CD1c-positive myeloid dendritic cell (primary cell): ENCODE data around the gene CACNA1B.
"Not testable (repeated sequence)": the region's sequence is repeated elsewhere in the genome, so short reads cannot be mapped to it uniquely, and the experiment has no call there.

Experiments
- DNase-seq: peaks from one replicate; pipeline ENCODE4 v3.0.0-alpha.2; 2016; ENCODE audit errors: extremely low spot score

CACNA1B gene

GRCh38 chr9:138015021-138015829 lies 137.6 kb downstream of the CACNA1B start:
- DNase-seq, result no peak

GRCh38 chr9:138016406-138017187 lies 139.0 kb downstream of the CACNA1B start:
- DNase-seq, result no peak

DNA sequence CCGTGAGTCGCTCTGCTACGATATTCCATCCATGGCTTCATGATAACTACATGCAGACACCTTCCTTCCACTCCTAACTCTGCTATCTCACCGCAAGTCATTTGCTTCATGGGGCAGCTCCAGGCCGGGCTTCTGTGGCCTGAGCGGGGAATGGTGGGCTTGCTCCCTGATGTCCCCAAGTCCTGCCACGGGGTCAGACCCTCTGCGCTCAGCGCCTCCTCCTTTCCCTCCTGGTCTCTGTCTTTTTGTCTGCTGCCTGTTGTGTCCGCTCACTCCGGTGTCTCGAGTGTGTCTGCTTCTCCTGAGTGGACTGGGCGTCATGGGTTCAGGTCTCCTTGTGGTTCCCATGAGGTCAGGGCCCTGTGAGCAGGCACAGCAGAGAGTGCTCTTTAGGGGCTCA lies 139.6 kb downstream of the CACNA1B start:
- DNase-seq, result no peak

DNA sequence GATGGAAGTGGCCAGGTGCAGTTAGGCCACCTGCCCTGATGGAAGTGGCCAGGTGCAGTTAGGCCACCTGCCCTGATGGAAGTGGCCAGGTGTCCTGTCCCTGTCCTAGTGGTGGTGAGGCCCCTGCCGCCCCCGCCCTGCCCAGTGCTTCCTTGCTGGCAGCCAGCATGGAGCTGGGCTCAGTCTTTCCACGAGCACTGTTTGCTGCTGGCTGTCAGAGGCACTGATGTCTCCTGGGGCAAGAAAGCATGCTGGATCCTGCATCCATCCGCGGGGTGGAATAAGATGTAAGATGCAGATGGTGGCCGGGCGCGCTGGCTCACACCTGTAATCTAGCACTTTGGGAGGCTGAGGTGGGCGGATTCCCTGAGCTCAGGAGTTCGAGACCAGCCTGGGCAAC lies 141.9 kb downstream of the CACNA1B start:
- DNase-seq, result not testable (repeated sequence)

DNA sequence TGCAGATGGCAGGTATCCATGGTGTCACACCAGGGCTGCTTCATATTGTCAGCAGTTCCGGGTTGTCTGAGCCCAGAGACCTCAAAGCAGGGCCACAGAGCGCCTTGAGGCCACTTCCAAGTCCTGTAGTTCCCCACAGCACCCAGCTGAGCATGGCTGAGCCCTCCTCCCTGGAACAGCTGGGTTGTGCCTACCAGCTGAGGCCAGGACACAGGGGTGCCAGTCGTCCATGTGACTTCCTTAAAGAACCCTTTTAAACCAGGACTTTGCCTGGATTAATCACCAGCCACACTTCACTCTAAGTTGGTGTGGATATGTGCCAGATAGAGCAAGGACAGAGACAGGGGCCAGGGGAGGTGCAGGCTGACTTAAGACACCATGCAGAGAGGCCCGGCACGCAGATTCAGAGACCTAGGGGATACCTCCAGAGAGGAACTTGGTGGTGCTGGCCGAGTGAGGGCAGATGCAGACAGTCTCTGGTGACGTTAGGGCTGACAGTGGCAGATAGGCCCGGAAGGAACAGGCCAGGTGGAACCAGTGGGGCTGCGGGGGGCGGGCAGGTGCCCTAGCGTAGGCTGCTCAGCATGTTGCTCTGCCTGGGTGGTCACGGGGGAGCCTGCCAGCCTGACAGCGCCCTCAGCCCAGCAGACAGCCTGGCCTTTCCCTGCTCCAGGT lies 142.7 kb downstream of the CACNA1B start:
- no peak for DNase-seq

DNA sequence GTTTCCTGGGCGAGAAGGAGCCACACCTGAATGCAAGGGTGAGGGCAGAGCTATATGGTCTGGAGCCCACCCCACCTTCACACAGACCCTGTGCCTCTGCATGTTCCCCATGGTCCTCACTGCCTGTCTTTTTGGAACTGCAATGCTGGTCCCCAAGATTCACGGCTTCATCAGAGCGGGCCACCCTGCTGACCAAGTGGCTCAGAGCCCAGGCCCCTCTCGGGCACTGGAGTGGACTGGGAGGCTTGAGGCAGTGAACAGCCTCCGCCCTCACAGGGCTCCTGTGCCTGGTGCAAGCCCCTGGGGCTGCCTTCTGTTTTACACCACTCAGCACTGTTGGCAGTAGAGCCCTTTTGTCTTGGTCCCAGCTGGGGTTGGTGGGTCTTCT lies 143.2 kb downstream of the CACNA1B start:
- no peak for DNase-seq

GRCh38 chr9:138021251-138022056 lies 143.9 kb downstream of the CACNA1B start:
- no peak for DNase-seq

DNA sequence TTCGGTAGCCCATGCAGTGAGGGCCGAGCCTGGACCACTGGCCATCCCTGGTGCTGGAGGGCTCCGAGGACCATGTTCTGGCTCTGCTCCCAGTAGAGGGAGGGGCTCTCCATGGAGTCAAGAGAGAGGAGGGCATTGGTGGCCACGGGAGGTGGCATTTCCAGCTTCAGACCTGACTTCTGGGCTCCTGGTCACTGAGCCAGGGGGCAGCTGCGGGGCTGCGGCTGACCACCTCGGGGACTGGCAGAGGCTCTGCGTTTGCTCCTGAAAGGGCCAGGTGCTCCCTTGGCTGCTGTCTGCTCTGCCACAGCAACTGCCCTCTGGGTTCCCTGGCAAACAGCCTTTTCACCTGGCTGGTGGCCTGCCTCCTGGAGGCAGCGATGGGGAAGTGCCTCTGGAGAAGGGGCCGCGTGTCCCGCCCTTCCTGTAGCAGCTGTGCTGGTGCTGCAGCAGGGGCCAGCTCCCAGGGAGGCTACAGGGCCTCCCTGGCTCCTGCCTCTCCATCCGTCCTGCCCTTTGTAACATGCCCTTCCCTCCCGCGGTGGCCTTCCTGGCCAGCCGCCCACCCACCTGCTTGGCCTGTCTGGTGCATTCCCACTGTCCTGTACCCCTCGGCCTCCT lies 144.6 kb downstream of the CACNA1B start:
- no peak for DNase-seq

DNA sequence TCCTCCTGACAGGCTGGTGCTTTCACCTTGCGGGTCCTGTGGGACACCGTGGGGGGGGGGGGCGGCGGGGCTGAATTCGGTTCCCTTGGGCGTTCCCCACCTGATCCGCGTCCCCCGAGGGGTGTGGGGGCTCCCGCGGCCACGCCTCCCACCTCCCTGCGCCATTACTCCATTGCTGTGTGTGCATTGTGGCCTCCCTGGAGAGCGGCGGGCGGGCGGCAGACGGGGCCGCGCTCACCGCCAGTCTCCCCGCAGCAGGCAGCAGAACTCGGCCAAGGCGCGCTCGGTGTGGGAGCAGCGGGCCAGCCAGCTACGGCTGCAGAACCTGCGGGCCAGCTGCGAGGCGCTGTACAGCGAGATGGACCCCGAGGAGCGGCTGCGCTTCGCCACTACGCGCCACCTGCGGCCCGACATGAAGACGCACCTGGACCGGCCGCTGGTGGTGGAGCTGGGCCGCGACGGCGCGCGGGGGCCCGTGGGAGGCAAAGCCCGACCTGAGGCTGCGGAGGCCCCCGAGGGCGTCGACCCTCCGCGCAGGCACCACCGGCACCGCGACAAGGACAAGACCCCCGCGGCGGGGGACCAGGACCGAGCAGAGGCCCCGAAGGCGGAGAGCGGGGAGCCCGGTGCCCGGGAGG lies 145.3 kb downstream of the CACNA1B start:
- DNase-seq, result no peak

DNA sequence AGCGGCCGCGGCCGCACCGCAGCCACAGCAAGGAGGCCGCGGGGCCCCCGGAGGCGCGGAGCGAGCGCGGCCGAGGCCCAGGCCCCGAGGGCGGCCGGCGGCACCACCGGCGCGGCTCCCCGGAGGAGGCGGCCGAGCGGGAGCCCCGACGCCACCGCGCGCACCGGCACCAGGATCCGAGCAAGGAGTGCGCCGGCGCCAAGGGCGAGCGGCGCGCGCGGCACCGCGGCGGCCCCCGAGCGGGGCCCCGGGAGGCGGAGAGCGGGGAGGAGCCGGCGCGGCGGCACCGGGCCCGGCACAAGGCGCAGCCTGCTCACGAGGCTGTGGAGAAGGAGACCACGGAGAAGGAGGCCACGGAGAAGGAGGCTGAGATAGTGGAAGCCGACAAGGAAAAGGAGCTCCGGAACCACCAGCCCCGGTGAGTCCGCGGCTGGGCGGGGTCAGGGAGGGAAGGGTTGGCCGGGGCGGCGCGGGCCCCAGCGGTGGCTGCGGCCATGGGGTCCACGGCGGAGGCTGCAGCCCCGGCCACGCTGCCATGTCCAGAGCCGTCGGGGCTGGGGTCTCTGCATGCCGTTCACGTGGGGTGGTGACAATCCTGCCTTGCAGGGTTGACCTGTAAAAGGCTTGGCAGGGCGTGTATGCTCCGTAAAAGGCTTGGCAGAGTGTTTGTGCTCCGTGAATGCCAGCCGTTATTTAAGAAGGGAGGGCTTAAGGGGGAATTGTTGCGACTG lies 146.0 kb downstream of the CACNA1B start:
- DNase-seq, result no peak

GRCh38 chr9:138024131-138024530 lies 146.5 kb downstream of the CACNA1B start:
- no peak for DNase-seq

DNA sequence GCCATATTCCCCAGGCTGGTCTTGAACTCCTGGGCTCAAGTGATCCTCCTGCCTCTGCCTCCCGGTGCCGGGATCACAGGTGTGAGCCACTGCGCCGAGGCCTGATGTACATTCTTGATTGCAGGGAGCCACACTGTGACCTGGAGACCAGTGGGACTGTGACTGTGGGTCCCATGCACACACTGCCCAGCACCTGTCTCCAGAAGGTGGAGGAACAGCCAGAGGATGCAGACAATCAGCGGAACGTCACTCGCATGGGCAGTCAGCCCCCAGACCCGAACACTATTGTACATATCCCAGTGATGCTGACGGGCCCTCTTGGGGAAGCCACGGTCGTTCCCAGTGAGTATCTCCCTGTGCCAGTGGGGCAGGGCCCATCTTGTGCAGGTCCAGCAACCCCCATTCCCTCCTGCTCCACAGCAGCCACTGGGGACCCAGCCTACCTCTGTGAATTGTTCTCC lies 147.3 kb downstream of the CACNA1B start:
- DNase-seq, result no peak

DNA sequence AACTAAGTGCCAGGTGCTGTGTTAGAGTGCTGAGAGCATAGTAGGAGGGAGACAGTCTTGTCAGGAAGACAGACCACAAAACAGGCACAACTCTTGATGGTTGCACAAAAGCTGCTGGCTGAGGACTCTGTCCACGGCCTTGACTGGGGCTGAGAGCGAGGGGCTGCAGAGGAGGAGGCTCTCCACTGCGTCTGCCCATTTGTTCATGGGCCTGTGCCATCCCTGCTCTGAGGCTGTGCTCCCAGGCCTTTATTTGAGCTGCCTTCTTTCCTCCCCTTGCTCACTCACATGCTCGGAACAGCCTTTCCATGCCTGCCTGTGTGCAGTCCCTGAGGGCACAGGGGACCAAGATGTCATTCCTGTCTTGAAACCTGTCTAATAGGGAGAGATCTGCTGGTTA lies 147.8 kb downstream of the CACNA1B start:
- DNase-seq, result no peak

GRCh38 chr9:138025908-138026307 lies 148.3 kb downstream of the CACNA1B start:
- no peak for DNase-seq

DNA sequence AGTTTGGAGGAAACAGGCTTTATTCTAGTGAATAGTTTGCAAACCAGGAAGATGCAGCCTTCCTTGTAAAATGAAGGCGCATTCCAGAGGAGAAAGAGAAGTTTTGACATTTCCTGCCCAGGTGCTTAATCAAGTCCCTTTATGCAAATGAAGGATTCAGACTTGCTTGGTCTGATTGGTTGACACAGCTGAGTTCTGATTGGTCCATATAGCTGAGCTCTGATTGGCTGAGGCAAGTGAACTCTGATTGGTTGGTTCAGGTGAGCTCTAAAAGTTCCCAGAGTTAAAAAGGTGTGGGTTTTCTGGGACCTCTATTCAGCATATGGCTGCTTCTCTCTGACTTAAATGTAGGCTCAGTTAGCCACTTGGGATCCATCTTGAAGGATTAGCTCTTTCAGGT lies 151.0 kb downstream of the CACNA1B start:
- no peak for DNase-seq

DNA sequence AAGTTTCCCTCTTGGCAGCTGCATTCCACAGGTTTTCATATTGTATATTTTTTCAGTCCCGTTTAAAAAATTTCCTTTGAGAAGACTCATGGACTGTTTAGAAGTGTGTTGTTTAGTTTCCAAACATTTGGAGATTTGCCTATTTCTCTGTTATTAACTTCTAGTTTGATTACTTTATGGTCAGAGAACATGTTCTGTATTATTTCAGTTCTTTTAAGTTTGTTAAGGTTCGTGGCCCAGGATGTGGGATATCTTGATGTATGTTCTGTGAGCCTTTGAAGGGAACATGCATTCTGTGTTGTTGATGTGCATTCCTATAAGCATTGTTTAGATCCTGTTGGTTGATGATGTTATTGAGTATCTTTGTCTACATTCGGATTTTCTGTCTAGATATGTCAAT lies 153.6 kb downstream of the CACNA1B start:
- no peak for DNase-seq

GRCh38 chr9:138033950-138034349 lies 156.4 kb downstream of the CACNA1B start:
- DNase-seq, result no peak

DNA sequence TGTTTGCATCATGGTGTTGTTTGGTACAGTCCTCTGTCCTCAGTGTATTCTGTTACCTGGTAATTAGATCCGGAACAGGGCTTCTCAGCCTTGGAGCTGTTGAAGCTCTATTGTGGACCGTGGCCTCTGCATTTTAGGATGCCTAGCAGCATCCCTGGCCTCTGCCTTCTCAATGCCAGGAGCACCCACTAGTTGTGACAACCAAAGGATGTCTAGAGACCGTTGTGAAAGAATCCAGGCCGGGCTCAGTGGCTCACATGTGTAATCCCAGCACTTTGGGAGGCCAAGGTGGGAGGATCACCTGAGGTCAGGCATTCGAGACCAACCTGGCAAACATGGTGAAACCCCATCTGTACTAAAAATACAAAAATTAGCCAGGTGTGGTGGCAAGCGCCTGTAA lies 159.6 kb downstream of the CACNA1B start:
- no peak for DNase-seq

GRCh38 chr9:138038244-138038671 lies 160.7 kb downstream of the CACNA1B start:
- no peak for DNase-seq
